NCI-H2081 treated with DMSO at 0.1 percent for 48 hours (cell line): Measurements from ENCODE around the gene NPC1L1.

Experiments used
- DNase-seq: peaks from one replicate; lab custom pipeline; 2025; lab: John Stamatoyannopoulos, UW

The NPC1L1 gene

DNA sequence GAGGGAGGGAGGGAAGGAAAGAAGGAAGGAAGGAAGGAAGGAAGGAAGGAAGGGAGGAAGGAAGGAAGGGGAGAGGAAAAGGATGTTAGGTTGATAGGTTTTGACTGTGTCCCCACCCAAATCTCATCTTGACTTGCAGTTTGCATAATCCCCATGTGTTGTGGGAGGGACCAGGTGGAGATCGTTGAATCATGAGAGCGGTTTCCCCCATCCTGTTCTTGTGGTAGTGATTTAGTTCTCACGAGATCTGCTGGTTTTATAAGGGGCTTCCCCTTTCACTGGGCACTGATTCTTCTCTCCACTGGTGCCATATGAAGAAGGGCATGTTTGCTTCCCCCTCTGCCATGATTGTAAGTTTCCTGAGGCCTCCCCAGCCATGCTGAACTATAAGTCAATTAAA lies 35.5 kb downstream of the NPC1L1 start:
- DNase-seq, result no peak

DNA sequence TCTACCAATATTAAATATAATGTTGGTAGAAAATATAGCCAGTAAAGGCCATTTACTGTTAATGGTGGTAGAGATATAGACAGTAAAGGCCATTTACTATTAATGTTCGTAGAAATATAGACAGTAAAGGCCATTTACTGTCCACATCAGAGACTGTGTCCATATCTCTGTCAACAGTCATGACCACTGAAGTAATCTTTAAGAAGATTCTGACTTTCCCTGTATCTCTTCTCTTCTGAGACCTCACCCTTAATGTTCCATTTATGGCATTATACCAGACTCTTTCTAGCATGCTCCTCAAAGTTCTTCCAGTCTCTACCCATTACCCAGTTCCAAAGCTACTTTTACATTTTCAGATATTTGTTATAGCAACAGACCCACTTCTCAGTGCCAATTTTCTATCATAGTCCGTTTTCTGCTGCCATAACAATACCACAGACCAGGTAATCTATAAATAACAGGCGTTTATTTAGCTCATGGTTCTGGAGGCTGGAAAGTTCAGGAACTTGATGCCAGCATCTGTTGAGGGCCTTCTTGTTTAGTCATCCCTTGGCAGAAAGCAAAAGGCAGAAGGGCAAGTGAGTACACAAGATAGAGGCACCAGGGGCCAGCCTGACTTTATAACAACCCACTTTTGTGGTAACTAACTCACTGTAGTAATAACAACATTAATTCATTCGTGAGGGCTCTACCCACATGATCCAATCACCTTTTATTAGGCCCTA lies 42.7 kb downstream of the NPC1L1 start:
- no peak for DNase-seq

DNA sequence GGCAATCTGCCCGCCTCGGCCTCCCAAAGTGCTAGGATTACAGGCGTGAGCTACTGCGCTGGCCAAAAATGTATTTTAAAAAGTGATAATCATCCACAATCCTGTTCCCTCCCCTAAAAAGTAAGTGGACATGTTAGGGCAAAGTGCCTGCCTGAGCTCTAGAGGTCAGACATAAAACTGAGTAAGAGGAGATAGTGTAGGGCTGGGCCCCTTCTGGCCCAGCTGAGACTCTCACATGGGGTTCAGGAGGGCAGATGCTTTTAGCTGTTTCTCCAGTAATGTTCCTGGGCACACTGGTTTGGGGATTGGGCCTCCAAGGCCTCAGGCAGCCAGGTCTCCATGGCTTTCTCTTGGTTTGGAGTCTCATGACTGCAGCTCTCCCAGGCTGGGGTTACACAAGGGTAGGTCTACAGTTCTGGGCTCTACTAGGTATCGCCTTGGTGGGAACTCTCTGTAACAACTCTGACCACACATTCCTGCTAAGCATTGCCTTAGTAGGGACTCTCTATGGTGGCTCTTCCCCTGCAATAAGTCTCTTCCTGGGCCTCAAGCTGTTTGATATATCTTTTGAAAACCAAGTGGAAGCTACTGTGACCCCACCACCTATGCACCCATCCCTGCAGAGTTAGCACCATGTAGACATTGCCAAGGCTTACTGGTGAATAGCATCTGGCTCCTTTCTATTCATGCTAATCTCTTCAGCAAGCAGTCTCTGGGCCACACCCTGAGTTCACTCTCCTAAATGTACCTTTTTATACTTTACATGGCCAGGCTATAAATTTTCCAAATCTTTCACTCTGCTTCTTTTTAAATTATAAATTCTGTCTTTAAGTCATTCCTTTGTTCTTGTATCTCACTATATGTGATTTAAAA lies 43.7 kb downstream of the NPC1L1 start:
- DNase-seq, result no peak

DNA sequence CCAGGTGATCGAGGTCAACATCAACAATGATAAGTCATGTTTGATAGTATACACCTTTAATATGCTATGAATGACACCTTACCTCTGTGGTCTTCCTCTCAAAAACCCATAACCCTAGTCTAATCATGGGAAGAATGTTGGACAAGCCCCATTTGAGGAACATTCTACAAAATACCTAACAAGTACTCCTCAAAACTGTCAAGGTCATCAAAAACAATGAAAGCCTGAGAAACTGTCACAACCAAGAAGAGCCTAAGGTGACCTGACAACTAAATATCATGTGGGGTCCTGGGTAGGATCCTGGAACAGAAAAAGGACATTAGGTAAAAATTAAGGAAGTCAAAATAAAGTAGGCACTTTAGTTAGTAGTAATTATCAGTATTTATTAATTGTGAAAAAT lies 44.7 kb downstream of the NPC1L1 start:
- DNase-seq, result no peak

DNA sequence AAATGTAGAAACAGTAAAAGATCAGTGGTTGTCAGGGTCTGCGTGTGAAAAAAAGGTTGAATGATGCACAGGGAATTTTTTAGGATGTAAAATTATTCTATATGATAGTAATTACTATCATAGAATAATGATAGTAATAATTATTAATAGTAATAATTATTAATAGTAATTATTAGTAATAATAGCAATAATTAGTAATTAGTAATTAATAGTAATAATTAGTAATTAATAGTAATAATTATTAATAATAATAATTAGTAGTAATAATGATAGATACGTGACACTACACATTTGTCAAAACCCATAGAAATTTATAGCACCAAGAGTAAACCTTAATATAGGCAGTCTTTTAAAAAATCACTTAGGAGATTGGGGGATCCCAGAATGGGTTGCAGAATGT lies 46.2 kb downstream of the NPC1L1 start:
- DNase-seq, result no peak

DNA sequence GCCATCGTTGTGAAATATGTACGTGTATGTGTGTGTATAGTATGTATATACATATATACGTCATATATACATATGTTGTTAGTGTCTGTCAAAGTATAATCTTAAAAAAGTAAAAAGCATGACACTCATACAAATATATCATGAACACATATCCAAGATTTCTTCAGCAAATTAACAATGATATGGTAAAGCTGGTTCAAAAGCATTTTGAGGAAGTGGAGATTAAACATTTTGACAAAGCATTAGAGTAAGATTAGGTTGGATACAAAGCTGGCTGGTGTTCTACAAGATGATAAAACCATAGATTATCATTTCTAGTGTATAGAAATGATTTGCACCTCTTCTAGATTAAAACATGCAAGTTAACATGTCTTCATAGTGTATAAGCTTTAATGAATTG lies 49.9 kb downstream of the NPC1L1 start:
- no peak for DNase-seq

DNA sequence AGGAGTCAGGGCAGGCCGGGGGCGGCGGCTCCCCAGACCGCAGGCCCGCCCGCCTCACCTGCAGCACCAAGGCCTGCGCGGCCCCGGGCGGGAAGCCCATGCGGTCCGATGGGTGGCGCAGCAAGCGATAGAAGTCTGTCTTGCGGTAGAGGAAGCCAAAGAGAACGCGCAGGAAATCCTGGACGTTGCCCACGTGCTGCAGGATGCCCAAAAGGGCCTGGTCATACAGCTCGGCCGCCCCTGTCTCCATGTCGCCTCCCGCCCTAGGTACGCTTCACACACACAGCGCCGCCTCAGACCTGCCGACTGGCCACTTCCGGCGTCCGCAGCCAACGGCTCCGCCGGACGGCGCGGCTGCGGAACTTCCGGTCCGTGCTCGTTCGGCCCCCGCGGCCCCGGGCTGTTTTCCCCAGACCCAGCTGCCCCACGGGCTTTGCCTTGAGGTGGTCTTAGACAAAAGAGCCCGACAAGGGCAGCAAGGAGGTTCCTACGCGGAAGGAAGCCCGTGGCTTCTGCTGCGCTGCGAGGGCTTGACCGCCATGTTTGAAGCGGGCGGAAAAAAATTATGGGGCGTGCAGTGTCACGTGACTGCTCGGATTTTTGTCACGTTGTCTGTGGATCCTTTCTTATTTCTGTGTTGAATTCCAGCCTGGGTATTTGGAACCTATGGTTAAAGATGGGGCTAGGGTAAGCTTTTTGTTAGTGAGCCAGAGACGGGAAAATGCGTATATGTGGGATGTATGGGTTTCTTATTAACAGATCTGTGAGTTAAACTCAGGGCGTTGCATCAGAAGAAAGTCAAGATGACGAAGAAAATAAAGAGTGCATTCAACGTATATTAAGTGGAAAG lies 50.6 kb downstream of the NPC1L1 start, which contains the start of gene NUDCD3:
TSS of gene NUDCD3 (minus strand) at position 308 of the 850 bp plus-strand sequence. CDS start at position 250, 58 bp downstream.
- peak; percentile 64 for DNase-seq

DNA sequence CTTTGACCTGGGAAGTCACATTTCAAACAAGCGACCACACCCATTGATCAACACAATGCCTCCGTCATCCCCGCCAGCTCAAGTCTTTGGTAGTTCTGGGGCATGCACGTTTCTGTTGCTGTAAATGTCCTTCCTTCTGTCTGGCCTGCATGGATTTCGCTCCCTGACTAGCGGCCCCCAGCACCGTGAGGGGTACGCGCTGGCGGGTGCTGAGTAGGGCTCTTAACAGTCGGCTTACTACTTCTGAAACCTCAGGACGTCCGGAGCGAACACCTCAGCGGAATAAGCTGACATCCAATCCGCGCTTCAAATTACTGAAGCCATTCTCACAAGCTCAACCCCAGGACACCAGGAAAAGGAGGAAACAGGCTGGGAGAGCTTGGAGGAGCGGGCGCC lies 51.2 kb downstream of the NPC1L1 start:
- DNase-seq, result no peak

DNA sequence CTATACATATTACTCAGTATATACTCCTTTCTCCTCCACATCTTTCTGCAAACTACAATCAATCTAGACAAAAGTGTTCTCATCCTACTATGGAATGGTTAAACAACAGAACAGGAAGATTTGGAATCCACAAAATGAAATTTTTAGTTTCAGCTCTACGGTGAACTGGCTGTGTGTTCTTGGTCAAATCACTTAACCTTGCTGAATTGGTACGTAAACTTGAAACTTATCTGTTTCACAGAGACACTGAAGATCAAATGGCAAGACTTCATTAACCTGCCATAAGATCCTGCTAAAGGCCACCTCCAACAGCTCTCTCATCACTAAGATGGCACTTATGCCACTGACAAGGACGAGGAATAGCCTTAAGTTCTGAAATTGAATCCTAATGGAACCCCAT lies 52.2 kb downstream of the NPC1L1 start:
- DNase-seq, result no peak

DNA sequence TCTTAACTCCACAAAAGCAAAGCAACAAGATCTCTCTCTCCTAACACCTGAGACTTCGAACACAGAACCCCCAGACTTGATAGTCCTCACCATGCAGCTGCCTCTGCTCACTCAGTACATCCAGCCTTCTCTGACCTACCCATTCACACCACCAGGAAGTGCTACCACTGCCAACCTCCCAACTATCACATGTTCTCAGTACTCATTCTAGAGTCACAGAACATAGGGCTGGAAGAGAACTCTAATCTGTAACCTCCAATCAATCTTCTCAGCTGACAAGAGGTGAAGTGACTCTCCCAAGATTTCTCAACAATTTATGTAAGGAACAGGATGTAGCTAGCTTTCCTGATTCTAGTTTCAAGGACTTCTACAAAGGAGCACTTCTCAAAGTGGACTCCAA lies 54.4 kb downstream of the NPC1L1 start:
- no peak for DNase-seq

DNA sequence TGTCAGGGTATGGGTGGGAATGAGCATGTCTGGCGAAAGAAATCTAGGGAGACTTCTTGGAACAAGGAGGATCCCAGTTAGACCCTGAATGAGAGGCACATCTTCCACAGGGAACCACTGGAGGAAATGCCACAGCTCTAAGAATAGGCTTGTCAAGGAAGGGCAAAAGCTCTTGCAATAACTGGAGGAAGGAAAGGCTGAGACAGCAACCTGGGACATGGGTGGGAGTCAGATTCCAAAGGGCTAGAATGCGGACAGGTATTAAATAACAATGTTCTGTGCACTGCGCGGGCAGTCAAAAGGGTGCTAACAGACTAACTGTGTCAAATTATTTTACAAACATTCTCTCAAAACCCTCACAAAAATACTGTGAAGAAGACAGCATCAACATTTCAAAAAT lies 55.1 kb downstream of the NPC1L1 start:
- DNase-seq, result no peak

DNA sequence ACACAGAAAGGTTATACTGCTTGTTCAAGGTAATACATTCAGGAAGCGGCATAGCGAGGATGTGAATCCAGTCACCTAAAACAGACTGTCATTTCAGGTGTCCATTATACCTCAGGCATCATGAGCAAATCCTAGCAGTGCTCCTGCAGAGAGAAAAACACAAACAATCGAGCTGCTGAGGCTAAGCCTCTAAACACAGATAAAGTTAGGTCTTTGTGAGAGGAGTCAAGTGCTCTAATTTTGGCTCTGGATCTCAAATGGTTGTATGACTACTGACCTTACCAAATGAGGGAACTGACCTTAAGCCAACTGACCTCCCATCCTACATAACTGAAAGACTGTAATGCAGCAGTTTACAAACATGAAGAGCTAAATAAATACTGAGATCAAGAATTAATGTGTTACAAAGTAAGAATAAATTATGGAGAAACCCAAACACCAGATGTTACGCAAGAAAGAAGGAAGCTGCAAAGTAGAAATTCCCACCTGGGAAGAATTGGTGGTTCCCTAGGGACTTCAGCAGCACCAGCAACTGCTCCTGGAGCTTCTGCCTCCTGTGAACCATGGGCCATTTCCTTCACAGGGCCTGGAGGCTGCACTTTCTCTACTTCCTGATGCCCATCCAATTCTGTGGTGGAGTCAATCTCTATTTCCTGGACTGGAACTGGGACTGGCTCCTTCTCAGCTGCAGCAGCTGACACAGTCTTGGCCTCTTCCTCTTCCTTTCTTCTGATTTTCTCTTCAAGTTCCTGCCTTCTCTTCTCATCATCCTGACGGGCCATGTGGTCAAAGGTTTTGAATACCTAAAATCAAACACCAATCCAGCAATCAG lies 56.4 kb downstream of the NPC1L1 start:
- DNase-seq, result no peak

DNA sequence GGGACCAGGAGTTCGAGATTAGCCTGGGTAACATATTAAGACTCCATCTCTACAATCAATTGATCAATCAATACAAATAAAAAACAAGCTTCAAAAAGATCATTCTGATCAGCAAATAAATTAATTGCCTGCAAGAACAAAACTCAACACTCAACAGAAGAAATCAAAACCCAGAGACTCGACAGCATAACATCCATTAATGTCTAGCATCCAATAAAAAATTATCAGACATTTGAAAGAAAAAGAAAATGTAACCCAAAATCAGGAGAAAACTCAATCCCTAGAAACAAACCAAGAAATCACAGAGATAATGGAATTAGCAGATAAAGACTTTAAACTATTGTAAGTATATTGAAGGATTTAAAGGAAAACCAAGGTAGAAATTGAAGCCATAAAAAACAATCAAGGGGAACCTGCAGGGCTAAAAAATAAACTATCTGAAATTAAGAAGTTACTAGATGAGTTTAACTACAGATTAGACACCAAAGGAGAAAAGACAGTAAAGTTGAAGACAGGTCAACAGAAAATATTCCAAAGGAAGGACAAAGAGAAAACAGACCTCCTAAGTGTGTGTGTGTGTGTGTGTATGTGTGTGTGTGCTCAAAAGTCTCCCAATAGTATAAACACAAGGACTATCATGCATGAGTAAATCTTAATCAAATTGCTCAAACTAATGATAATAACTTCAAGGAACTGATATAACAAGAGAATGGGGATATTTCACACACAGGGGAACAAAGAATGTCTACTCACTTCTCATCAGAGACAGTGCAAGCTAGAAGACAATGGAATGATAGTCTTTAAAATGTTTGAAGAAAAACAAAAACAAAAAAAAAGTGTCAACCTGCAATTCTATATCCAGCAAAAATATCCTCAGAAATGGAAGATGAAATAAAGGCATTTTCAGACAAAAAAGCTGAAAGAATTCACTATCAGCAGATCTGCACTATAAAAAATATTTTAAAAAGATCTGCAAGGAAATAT lies 58.3 kb downstream of the NPC1L1 start:
- DNase-seq, result no peak

DNA sequence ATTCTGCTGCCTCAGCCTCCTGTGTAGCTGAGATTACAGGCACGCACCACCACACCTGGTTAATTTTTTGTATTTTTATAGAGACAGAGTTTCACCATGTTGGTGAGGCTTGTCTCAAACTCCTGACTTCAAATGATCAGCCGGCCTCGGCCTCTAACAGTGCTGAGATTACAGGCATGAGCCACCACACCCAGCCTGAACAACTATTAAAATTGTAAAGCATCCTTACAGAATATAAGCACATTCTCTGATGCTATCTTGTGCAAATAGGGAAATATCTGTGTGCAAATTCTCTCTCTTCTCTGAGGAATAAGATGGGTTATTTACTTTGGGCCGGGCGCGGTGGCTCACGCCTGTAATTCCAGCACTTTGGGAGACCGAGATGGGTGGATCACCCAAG lies 63.2 kb downstream of the NPC1L1 start:
- DNase-seq, result no peak

DNA sequence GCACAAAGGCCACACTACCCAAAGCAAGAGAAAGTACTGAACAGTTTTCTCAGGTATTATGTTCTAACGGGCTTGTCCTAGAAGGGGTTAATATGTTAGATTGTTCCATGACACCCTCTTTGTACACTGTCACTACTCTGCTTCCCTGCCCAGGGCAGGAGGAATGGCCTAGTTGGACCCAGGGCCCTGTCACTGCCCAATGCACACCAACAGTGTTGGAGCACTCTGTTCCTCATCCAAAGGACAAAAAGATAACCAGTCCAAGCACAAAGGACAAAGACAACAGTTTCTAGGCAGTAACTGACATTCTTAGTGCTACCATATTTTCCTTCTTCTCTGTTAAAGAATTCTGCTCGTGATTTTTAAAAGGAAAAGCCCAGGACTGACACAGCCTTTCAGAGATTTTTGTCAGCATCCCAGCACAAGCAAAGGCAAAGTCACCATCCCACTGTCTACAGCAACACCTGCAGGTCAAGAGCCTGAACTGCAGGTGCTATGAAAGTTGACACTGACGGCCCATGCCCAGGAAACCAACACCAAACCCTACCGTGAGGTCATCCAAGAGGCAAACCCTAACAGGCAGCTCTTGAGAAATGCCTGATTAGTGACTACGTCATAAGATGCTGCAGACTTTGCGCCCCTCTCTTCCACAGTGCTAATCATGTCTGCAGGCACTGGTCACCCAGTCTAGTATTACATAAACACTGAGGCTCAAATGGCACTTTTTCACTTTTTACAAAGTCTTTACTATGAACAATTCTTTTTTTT lies 63.9 kb downstream of the NPC1L1 start:
- peak; percentile 9 for DNase-seq

DNA sequence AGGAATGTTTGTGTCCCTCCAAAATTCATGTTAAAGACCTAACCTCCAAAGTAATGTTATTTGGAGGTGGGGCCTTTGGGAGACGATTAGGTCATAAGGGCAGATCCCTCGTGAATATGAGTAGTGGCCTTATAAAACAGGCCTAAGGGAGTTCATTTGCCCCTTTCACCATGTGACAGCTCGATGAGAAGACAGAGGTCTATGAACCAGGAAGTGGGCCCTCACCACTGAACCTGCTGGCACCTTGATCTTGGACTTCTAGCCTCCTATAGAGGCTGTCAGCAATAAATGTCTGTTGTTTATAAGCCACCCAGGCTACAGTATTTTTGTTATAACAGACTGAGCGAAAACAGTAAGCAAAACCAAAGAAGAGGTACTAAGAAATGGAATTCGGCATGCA lies 64.8 kb downstream of the NPC1L1 start:
- no peak for DNase-seq

DNA sequence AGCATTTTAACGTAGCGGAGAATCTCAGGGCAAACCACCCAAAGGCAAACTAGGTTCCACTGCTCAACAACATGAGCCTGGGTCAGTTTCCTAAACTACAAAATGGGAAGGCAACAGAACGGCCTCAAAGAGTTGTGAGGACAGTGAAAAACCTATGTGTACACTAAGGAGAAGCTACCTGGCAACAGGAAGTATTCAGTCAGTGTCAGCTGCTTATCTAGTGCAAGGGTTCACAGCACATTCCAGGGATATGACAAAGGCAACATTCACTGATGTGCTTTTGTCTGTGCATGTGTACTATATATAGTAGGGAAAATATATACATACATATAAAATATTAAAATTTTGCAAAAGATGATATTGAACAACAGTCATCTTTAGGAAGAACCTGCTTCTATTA lies 67.8 kb downstream of the NPC1L1 start:
- DNase-seq, result no peak

DNA sequence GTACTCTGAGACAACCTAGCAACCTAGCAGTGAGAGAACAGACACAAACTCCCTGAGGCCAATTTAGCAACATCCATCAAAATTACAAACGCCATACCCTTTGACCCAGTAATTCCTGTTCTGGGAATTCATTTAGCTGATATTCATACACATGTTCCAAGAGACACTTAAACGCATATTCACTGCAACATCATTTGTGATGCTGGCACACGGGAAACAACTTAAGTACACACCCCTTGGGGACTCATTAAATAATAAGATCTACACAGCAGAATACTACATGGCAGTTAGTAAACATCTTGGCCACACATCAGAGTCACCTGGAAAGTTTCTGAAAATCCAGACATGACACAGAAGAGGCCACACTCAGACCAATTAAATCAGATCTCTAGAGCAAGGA lies 68.3 kb downstream of the NPC1L1 start:
- no peak for DNase-seq

DNA sequence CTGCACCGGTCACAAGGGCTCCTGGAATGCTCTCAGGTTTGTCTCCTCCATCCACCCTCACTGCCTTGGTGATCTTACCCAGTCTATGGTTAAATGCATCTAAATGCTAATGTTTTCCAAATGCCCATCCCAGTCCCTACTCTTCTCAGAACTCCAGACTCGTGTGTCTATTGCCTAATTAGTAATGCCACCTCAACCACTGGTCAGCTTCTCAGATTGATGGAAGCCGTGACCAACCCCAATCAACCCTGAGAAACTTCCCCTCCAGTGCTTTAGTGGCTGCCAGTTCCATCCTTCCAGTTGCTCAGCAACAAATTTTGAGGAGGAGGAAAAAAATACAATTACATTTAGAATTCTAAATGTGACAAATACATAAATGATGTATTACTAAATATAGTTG lies 69.3 kb downstream of the NPC1L1 start:
- DNase-seq, result no peak

DNA sequence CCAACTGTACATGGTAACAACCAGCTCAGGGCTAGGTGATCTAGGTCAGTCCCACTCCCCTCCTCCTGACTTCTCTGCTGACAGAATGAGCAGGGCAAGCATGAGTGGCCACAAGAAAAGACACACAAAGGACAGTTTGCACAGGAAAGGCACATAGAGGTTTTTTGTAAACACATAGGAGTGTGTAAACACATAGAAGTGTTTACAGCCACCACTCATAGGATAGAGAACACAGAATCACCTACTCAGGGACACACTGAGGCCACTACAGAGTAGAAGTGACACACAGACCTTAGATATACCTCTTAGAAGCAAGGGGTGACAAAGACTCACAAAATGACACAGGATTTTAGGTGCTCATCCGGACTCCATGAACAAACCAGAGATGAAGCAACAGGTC lies 69.7 kb downstream of the NPC1L1 start:
- DNase-seq, result no peak
